ENCODE measurements around the gene KRTAP20-1.

DNA sequence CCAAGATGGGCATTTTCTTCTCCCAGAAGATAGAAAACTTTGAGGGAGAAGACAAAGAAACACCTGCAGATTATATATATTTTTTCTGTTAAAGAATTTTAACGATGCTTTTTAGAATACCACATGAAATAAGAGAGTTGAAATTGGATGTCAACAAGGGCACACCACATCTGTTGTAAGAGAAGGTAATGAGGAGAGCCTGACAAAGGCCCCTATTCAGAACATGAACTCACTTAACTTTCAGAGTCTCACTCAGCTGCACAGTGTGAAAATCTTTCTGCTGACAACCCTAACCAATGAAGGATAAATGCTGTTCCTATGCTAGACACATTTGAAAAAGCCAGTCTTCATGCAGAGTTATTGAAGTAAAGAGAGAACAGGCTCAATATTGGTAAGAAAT, 33.4 kb upstream of the KRTAP20-1 start:
- TF ChIP-seq POLR2A (IDR thresholded peaks at IDR 0.05; ENCODE audit: low read depth) (no peak), EP300 (IDR thresholded peaks at IDR 0.05) (no peak), POLR2AphosphoS5 (IDR thresholded peaks at IDR 0.05) (no peak)
- TF ChIP-seq, protein P1, sequence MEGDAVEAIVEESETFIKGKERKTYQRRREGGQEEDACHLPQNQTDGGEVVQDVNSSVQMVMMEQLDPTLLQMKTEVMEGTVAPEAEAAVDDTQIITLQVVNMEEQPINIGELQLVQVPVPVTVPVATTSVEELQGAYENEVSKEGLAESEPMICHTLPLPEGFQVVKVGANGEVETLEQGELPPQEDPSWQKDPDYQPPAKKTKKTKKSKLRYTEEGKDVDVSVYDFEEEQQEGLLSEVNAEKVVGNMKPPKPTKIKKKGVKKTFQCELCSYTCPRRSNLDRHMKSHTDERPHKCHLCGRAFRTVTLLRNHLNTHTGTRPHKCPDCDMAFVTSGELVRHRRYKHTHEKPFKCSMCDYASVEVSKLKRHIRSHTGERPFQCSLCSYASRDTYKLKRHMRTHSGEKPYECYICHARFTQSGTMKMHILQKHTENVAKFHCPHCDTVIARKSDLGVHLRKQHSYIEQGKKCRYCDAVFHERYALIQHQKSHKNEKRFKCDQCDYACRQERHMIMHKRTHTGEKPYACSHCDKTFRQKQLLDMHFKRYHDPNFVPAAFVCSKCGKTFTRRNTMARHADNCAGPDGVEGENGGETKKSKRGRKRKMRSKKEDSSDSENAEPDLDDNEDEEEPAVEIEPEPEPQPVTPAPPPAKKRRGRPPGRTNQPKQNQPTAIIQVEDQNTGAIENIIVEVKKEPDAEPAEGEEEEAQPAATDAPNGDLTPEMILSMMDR (IDR thresholded peaks at IDR 0.05) = no peak
